ENCODE results near the gene PLCB2. TPM values are rescaled to one million over a fixed set of nuclear protein-coding genes. Genes with fewer than 3 reads are reported as not detected.

PLCB2 gene
- total RNA-seq, 1 donor from 2014 or later, result 8.7 TPM

- no peaks in the 10 kb centered on the region for H3K36me3 Mint-ChIP-seq (ENCODE audit: low read depth)
- TF ChIP-seq CTCF (conservative IDR thresholded peaks at IDR 0.05), result no peak
- no peaks in the 10 kb centered on the region for H3K9me3 Mint-ChIP-seq
- peak overlapping the region; percentile 50 for H3K27ac Mint-ChIP-seq (ENCODE audit: unreplicated experiment)
- H3K4me1 Mint-ChIP-seq, result peaks cover 26% of the 10 kb centered on the region
- H3K4me3 Mint-ChIP-seq, result no peak overlapping the region
- DNase-seq (ENCODE audit: low read depth, low spot score), result no peak
- no peaks in the 10 kb centered on the region for H3K27me3 Mint-ChIP-seq (ENCODE audit: low read depth)
These were observed 27.4 kb upstream of the PLCB2 start for GRCh38 chr15:40334941-40335795.

GRCh38 chr15:40334541-40334940, 26.8 kb upstream of the PLCB2 start:
- Mint-ChIP-seq H3K4me3 (no peak overlapping the region), H3K9me3 (no peaks in the 10 kb centered on the region)

GRCh38 chr15:40333922-40334492, 26.3 kb upstream of the PLCB2 start:
- no peaks in the 10 kb centered on the region for H3K27me3 Mint-ChIP-seq (ENCODE audit: low read depth)
- H3K4me1 Mint-ChIP-seq, result peaks cover 35% of the 10 kb centered on the region
- no peak overlapping the region for H3K4me3 Mint-ChIP-seq
- no peak for DNase-seq (ENCODE audit: low read depth, low spot score)
- H3K27ac Mint-ChIP-seq (ENCODE audit: unreplicated experiment), result peak overlapping the region; percentile 85
- no peaks in the 10 kb centered on the region for H3K36me3 Mint-ChIP-seq (ENCODE audit: low read depth)
- no peak for TF ChIP-seq CTCF (conservative IDR thresholded peaks at IDR 0.05)
- H3K9me3 Mint-ChIP-seq, result no peaks in the 10 kb centered on the region

More at GRCh38 chr15:40334541-40334940, 26.8 kb upstream of the PLCB2 start:
- no peak for TF ChIP-seq CTCF (conservative IDR thresholded peaks at IDR 0.05)
- DNase-seq (ENCODE audit: low read depth, low spot score), result no peak
- Mint-ChIP-seq H3K27ac (ENCODE audit: unreplicated experiment) (no peak overlapping the region), H3K27me3 (ENCODE audit: low read depth) (no peaks in the 10 kb centered on the region), H3K36me3 (ENCODE audit: low read depth) (no peaks in the 10 kb centered on the region), H3K4me1 (peaks cover 32% of the 10 kb centered on the region)

- no peak for TF ChIP-seq CTCF (conservative IDR thresholded peaks at IDR 0.05)
- Mint-ChIP-seq H3K27ac (ENCODE audit: unreplicated experiment) (no peak overlapping the region), H3K9me3 (no peaks in the 10 kb centered on the region), H3K36me3 (ENCODE audit: low read depth) (no peaks in the 10 kb centered on the region), H3K4me3 (no peak overlapping the region), H3K27me3 (ENCODE audit: low read depth) (no peaks in the 10 kb centered on the region), H3K4me1 (peaks cover 40% of the 10 kb centered on the region)
- DNase-seq (ENCODE audit: low read depth, low spot score), result no peak
These were observed 24.5 kb upstream of the PLCB2 start for GRCh38 chr15:40332113-40332781.

GRCh38 chr15:40331637-40332036, 23.9 kb upstream of the PLCB2 start:
- no peaks in the 10 kb centered on the region for H3K36me3 Mint-ChIP-seq (ENCODE audit: low read depth)
- H3K9me3 Mint-ChIP-seq, result no peaks in the 10 kb centered on the region
- H3K27me3 Mint-ChIP-seq (ENCODE audit: low read depth), result no peaks in the 10 kb centered on the region
- no peak overlapping the region for H3K27ac Mint-ChIP-seq (ENCODE audit: unreplicated experiment)
- no peak overlapping the region for H3K4me3 Mint-ChIP-seq
- H3K4me1 Mint-ChIP-seq, result peaks cover 46% of the 10 kb centered on the region
- TF ChIP-seq CTCF (conservative IDR thresholded peaks at IDR 0.05), result no peak
- DNase-seq (ENCODE audit: low read depth, low spot score), result no peak
